GM18502 (cell line): ENCODE results near the gene TPP1.

Experiments used
- ATAC-seq: cut with Tn5 transposase; IDR thresholded peaks from one replicate; pipeline ENCODE4 v1.9.1; 2021; ENCODE audit warnings: mild to moderate bottlenecking; ENCODE audit not compliant: unreplicated experiment, poor library complexity

TPP1 gene

DNA sequence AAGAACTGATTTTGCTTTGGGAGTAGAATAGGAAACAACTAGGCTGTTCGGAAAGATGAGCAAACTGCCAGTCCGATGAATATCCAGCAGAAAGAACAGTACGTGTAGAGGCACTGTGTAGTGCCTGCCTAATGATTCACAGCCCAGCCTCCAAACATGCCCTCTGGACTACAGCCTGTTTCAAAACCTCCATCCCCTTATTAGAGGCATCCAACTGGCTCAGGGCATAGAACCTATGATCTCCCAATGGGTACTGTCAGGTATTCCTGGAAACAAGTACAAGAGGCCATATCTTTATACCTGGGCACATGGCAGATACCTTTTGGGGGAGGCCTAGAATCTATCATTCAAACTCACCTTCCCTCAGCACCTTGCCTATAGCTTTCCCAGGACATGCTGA is 20.7 kb downstream of the TPP1 start:
- ATAC-seq = no peak

DNA sequence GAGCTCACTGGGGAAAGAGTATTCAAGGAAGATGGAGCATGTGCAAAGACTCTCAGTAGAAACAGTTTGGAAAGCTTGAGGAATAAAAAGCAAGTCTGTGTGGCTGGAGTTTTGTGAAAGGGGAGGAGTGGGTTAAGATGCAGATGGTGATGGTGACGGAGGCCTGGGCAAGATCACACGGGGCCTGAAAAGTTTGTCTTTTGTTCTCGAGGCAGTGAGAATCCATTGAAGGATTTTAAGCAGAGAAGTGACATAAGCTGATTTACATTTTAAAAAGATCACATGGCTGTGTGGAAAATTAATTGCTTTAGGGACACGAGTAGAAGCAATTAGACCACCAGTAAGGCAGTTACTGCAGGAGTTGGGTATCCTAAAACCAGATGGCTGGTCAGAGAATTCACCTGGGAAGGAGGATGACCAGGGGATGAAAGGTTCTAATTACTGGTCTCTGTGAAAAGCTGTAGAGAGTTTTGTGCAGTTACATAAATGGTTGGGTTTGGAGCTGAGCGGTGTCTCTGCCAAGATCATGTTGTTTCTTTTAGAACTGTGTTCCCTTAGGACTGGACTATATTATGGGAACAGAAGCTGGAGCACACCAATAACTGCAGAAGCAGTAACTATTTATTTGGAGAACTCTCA is 22.9 kb downstream of the TPP1 start:
- no peak for ATAC-seq

DNA sequence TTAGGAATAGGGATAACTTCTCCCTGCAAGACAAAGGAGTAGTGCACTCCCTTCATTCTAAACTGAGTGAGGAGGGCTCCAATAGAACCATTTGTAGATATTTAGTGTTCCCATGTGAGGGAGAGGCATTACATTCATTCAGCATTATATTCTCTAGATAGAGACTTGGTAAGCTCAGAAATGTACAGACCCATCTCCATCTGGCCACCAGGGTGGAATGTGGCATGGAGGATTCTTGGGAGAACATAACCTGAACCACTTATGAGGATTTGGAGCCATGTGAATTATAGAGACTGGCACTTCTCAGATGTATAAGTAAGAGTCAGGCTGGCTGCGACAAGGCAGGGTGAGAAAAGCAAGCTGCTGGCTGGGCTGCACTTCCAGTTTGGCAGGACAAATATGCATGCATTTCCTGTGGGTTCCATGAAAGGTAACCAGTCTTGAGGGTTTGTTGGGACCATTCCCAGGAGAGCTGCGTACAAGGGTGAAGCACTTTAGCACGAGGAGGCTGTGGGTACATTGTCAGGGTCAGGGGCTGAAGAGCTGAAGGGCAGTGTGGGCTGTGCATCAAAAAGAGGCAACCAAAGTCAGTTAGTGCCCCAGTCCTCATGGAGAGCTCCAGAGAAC is 25.0 kb downstream of the TPP1 start:
- ATAC-seq = no peak

DNA sequence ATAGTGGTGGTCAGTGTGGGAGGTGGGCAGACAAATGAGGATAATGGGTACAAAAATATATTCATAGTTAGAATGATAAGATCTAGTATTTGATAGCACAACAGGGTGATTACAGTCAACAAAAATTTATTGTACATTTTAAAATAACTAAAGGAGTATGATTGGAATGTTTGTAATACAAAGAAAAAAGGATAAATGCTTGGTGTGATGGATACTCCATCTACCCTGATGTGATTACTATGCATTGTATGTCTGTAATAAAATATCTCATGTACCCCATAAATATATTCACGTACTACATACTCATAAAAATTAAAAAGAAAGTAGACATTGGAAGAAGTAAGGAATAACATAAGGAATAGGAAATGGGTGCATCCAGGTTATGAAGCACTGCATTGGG is 31.2 kb downstream of the TPP1 start:
- ATAC-seq = no peak

DNA sequence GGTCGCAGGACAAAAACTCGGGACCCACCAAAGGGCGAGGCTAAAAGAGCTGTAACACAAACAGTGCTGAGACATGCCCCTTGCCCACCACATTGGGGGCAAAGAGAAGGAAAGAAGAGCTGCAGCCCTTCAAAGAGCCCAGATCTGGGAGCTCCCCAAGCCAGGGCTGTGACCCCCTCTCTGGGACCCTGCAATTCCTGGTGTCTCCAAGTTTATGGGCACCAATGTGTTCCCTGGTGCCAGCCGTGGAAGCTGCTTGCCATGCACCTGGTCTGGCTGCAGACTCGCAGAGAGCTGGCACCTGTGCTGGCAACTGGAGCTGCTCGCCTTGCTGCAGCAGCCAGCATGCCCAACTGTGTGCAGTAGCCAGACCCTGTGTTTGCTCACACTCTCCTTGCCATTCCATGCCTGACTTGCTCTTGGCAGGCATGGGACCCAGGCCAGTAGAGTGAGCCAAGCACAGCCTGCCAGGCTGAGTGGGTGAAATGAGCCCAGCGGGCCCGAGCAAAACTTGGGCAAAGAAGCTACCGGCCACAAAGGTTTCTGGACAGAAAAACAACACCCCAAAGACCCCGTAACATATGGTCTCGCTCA is 31.8 kb downstream of the TPP1 start:
- no peak for ATAC-seq

DNA sequence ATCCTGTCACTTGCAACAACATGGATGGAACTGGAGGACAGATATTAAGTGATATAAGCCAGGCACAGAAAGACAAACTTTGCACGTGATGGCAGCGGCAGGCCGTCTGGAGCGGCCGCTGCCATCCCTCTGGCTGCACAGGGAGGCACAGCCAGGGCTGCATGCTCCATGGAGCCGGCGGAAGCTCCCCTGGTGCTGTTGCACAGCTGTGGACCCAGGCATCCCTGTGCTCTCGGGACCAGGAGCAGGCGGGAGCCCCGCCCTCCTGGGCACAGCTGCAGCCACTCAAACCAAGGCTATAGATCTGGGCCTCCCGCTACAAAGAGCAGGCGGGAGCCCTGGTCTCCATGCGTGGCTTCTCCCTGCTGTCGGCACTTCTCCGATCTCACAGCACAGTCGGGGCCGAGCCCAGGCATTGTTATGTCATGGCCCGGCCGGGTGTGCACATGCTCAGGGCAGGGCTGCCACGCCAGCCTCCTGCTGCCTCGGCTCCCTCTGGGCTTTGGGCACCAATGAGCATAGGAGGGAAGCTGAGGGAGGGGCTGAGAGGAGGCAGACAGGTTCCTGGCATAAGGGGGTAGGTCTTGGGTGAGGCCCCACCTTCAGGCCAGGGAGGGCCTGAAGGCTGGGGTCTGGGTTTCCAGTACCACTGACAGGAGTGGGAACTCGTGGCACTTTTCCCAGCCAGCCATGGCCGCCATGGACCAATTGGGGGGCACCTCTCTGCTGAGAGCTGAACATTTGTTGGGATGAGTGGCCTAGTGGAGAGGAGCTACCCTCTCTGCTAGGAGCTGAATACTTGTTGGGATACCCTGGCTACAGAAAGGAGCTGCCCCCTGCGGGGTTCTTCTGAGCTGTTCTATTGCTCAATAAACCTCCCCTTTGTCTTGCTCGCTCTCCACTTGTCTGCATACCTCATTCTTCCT is 32.5 kb downstream of the TPP1 start:
- no peak for ATAC-seq

DNA sequence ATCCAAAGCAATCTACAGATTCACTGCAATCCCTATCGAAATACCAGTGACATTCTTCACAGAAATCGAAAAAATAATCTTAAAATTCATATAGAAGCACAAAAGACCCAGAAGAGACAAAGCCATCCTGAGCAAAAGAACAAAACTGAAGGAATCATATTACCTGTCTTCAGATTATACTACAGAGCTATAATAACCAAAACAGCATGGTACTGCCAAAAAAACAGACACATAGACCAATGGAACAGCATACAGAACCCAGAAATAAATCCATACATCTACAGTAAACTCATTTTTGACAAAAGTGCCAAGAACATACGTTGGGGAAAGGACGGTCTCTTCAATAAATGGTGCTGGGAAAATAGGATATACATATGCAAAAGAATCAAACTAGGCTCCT is 34.7 kb downstream of the TPP1 start:
- no peak for ATAC-seq

DNA sequence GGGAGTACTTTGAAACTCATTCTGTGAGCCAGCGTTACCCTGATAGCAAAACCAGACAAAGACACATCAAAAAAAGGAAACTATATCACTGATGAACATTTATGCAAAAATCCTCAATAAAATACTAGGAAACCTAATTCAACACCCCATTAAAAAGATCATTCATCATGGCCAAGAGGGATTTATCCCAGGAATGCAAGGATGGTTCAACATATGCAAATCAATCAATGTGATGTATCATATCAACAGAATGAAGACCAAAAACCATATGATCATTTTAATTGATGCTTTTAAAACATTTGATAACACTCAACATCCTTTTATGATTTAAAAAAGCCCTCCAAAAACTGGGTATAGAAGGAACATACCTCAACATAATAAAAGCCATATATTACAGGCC is 35.6 kb downstream of the TPP1 start:
- ATAC-seq = no peak

DNA sequence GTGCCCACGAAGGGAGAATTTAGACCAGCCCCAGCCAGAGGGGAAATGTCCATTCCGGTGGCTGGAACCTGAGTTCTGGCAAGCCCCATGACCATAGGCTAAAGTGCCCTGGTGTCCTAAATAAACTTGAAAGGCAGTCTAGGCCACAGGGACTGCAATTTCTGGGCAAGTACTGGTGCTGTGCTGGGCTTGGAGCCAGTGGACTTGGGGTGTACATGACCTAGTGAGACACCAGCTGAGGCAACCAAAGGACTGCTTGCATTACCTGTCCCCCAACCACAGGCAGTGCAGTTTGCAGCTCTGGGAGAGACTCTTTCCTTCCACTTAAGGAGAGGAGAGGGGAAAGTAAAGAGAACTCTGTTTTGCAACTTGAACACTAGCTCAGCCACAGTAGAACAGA is 39.5 kb downstream of the TPP1 start:
- ATAC-seq = no peak

DNA sequence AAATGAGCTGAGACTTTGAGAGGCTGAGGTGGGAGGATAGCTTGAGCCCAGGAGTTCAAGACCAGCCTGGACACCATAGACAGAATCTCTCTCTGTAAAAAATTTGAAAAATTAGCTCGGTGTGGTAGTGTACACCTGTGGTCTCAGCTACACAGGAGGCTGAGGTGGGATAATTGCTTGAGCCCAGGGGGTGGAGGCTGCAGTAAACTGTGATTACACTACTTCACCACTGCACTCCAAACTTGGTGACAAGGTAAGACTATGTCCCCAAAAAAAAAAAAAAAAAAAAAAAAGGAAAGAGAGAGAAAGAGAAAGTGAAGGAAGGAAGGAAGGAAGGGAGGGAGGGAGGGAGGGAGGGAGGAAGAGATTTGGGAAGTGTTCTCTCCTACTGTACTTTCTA is 41.1 kb downstream of the TPP1 start:
- no peak for ATAC-seq

DNA sequence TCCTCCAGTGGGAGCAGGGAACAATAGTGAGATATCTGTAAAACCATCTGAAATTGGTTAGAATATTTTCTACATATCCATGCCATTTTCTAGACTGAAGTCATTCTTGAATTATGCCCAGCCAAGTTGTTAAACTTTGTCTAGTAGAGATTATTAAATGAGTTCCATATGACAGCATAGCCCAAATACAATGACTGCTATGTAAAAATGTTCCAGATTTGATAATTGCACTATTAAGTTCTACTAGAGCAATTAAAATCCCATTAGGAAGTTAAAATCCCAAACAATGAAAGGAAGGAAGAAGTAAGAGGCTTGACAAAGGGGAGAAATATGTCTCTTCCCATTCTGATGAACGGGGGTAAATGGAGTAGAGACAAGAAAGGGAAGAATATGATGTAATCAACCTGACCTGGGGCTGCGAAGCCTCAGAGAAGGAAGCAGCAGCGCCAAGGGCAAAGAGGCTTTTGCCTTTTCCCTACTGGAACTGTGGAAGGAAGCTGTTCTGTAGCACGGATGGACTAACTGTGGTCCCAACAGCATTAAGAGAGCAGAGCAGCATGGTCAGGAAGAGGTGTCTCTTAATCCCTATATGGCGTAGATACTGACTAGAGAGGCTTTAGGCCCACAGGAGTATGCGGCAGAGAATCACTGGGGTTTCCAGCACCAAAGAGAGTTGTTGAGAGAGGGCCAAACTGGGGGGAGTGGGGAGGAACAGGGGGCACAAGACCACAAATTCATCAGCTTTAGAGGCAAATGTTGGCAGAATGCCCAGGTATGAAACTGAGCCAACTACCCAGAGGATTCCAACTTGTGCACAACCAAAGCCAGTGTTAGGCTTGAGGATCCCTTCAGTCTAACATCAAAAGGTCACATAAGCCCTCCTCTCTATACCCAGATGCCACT is 42.5 kb downstream of the TPP1 start:
- no peak for ATAC-seq

DNA sequence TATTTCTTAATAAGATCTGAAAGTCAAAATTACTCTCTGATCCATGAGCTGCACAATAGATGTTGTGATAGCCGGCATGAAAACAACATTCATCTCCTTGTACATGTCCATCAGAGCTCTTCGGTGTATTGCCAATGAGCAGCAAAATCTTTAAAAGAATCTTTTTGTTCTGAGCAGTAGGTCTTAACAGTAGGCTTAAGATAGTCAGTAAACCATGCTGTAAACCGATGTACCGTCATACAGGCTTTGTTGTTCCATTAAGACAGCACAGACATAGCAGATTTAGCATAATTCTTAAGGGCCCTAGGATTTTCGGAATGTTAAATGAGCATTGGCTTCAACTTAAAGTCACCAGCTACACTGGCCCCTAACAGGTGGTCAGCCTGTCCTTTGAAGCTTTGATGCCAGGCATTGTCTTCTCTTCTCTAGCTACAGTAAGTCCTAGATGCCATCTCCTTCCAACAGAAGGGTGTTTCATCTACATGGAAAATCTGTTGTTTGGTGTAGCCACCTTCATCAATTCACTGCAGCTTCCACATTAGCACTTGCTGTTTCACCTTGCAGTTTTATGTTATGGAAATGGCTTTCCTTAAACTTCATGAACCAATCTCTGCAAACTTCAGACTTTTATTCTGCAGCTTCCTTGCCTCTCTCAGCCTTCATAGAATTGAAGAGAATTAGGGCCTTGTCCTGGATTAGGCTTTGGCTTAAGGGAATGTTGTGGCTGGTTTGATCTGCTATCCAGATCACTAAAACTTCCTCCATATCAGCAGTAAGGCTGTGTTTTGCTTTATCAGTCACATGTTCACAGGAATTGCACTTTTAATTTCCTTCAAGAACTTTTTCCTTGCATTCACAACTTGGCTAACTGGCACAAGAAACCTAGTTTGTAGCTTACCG is 44.2 kb downstream of the TPP1 start:
- no peak for ATAC-seq

DNA sequence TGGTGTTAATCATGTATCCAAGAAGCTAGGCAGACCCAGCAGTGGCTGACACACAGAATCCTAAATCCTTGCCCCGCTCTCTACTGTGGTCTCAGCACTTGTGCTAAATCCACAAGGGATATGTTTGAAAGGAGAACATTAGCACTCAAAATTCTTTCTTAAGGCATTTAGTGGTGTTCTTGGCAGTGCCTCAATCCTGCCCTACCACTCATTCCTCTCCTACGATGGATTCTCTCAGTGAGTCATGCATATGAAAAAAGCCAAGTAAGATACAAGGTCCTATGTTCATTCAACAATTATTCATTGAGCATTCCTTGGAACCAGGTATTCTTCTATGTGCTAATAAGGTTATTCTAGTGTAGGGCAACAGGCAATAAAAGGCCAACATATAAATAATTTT is 47.0 kb downstream of the TPP1 start:
- no peak for ATAC-seq

DNA sequence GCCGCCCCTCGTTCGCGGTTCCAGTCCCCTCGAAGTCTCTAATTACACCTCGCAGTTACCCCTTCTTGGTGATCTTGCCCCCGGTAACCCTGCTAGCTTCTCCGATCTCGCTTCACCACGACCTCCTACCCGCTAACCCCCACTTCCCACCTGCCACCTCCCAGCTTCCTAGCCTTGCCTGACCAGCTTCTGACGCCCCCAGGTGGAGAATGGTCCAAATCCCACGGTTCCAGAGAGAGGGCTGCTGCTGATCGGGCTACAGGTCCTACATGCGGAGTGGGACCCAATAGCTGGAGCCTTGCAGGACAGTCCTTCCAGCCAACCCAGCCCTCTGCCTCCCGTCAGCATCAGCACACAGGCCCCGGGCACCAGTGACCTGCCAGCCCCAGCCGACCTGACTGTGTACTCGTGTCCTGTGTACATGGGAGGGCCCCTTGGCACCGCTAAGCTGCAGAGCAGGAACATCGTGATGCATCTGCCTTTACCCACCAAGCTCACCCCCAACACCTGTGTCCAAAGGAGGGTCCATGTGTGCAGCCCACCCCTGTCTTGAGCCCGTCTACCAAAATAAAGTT is 47.7 kb downstream of the TPP1 start:
- ATAC-seq = no peak

DNA sequence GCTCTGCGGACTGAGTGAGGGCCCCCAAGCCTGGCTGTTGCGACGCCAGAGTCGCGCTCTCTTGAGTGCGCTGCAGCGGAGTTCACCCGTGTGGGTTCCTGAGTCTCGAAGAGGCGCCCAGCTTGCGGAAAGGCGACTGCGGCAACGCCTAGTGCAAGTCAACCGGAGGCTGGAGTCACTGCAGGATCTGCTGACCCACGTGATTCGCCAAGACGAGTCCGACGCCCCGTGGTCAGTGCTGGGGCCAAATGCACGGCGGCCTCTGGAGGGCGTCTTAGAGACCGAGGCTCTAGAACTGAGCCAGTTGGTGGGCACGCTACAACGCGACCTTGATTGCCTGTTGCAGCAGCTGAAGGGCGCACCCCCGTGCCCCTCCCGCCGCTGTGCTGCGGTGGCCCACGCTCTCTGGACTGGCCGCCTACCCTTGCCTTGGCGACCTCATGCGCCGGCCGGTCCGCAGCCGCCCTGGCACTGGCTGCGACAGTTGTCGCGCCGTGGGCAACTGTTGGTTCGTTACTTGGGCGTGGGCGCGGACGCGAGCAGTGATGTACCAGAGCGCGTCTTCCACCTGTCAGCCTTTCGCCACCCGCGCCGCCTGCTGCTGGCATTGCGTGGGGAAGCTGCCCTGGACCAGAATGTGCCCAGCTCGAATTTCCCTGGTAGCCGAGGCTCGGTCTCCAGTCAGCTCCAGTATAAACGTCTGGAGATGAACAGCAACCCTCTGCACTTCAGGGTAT is 48.4 kb downstream of the TPP1 start:
- no peak for ATAC-seq

DNA sequence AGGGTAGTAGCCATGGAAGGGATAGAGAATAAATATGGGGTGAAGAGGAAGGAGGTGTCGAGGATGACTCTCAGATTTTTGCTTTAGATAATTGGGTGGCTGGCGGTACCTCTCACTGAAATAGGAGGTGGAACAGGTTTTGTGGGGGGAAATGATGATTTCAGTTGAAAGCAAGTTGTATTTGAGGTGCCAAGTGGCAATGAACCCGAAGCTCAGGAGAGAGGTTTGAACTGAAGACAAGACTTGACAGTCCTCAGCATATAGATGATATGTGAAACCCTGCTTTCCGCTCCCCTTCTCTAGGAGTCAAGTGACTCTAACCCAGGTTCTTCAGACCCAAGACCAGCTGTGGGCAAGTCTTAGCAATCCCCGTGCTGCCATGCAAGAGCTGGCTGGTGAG is 49.5 kb downstream of the TPP1 start:
- no peak for ATAC-seq

DNA sequence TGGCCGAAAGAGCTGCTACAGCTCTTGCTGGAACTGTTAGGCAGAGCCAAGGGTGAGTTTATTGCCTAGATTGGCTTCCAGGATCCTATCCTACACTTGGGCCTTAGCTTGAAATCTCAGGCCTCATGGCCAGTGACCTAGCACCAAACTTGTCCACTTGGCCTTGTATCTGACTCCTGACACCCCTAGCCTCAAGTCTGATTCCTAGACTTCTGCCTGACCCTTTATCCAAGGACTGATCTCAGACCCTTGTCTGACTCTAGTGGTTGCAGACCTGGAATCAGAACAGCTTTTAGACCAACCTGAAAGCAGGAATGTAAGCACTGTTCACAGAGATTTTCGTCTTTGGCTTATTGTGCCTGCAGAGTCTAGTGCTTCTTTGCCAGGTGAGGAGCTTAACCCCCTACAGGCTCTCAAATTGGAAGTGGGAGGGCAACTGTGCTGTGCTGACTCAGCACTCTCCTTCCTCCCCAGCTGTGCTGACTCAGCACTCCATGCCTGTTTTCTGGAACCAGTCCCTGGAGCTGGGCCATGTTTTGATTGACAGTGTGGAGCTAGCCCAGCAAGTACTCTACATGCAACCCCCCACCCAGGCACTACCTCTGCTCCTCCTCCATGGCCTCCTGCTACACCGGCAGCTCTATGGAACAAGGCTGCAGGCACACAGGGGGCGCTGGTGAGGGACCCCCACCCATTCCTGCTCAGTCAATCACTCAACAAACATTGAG is 50.9 kb downstream of the TPP1 start:
- ATAC-seq = no peak

DNA sequence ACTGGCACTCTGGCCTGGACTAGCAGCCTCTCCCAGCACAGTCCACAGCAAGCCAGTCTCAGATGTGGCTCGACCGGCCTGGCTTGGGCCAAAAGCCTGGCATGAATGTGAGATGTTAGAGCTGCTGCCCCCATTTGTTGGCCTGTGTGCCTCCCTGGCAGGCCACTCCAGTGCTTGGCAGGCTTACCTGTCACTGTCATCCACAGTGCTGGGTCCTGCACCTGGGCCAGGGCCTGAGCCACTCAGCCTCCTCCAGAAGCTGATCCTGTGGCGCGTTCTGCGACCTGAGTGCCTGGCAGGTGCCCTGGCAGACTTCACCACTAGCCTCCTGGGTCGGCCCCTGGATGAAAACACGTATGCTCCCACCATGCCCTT is 51.9 kb downstream of the TPP1 start:
- ATAC-seq = no peak
